CD4-positive, alpha-beta T cell treated with Interleukin-6 at 100 ng/mL for 8 hours (primary cell): ENCODE data around the gene PGAP6.
"Not testable (repeated sequence)": the region's sequence is repeated elsewhere in the genome, so short reads cannot be mapped to it uniquely, and the experiment has no call there.

ENCODE experiments used
- DNase-seq: peaks from one replicate; pipeline ENCODE4 v3.0.0-alpha.2; 2020; ENCODE audit warnings: mixed read lengths, low spot score

The PGAP6 gene

DNA sequence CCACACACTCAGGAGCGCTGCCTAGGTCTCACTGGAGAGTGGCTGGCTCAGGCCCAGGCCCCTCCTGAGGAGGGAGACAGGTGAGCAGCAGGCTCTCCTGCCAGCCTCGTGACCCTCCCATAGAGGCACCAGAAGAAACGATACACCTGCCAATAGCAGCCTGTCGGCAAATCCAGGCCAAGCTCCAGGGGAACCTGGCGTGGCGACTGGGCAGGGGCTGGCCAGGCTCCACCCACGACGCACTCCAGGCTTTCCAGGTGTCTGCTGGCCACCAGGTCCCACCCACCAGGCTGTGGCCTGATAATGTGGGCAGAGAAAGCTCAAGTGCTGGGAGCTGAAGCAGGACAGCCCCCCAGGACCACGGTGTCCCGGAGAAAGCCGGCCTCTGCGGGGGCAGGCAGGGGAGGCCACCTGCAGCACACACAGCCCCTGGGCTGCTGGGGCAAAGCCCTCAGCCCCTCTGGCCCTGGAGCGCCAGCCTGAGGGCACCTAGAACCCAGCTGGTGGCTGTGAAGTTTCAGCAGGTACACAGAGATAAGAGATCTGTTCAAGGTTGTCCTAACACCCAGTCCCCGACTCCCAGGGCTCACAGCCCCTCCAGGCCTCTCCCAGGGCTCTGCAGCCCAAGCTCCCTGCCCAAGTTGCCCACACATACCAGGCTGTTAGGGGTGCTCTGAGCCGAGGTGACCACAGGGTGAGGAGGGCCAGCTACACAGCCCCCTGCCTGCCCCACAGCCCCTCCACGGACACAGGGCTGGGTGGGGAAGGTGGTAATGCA lies 2.4 kb downstream of the PGAP6 start:
- no peak for DNase-seq

- DNase-seq = no peak
Measured at GRCh38 chr16:378821-379182, 3.0 kb downstream of the PGAP6 start.

GRCh38 chr16:378113-378820 lies 3.5 kb downstream of the PGAP6 start:
- DNase-seq = not testable (repeated sequence)

GRCh38 chr16:377419-377951 lies 4.3 kb downstream of the PGAP6 start:
- DNase-seq = no peak

DNA sequence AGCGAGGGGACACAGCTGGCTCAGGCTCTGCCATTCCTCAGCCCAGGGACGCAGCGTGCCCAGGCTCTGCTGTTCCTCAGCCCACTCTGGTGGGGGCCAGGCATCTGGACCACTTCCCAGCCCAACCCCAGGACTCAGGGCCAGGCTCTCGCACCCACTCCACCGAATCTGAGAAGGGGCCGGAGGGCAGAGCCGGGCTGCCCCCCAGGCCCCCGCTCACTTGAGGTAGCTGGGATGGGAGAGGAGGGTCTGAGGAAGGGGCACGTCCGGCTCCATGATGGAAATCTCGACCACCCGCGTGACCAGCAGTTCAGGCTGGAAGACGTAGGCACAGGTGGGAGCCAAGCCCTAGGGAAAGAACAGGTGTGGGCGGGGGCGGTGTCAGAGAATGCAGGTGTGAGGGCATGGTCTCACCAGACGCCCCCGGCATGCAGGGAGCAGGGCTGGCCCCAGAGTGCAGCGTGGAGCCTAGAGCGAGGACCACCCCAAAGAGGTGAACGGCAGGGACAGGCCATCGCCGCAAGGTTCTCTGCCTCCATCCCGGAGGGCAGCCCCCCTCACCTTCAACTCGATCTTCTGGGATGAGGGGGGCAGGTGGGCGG lies 4.9 kb downstream of the PGAP6 start:
- DNase-seq = no peak

DNA sequence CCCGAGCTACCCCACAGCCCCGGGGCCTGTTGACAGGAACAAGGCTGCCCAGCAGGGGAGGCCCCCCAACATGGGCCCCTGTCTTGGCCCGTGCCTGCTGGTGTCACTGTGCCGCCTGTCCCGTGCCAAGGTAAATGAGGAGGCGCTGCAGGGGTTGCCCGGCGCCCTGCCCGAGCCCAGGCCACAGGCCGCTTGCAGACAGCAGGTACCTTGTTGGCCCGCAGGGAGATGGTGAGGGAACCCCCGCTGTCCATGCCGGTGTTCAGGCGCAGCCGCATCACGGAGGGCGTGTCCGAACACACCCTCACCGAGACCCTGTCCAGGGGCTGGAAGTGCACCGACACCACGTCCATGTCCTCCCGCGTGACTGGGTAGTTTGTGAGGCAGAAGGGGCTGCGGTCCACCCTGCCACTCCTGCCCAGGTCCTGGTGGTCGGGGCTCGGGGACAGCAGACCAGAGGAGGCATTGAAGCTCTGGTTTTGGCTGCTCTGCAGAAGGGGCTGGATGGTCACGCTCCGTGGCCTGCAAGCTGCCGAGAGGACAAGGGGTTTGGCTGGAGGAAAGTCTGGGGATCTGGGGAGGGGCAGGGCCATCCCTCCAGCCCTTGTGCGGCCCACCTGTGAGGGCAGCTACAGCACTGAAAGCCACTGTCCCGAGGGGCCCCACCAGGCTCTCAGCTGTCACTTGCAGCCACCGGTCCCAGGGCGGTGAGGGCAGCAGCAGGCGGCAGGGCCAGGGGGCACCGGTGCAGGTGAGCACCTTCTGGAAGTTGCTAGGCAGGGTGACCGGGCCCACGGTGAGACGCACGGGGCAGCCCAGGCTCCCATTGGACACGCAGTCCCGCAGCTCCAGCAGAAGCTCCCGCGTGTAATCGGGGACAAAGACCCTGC lies 5.6 kb downstream of the PGAP6 start:
- DNase-seq = no peak

GRCh38 chr16:375212-375611 lies 6.6 kb downstream of the PGAP6 start:
- no peak for DNase-seq

DNA sequence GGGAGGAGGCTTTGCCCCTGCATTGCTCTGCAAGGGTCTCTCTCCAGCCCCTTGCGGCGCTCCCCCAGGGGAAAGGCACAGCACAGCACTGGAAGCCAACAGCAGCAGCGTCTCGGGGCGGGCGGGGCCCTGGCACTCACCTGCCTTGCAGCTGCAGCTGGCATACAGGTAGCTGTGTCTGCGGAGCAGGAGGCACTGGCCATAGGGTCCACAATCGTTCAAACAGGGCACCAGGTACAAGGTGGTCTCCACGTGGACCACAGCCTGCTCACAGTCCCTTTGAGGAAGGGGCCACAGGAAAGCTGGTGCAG lies 7.2 kb downstream of the PGAP6 start:
- no peak for DNase-seq

DNA sequence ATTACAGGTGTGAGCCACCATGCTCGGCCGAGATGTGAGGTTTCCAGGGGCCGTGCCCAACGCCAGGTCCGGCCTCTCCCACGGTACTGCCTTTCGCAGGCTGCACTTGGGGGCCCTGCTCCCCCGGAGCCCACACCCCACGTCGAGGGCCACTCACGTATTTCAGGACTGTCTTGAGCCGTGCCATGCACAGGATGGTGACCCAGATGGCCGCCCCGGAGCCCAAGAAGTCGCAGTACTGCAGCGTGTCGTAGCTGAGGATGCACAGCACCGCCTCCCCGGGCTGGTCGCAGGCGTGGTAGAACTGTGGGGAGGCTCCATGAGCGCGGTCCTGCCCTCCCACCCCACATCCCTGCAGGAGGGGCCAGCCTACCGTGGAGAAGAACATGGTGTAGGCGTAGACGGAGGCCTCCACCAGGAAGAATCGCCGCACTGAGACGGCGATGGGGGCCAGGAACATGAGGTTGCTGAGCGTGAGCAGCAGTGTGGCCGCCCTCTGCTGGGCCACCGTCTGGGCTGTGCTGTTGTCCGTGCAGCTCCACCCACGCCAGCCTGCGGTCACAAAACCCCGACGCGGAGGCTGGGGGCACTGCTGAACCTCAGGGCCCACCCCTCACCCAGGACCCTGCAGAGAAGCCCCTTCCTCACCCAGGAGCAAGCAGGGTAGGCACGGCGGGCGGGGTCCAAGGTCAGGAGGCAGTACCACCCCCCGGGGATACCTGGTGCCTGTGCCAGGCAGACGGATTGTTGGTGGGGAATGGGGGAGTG lies 7.7 kb downstream of the PGAP6 start:
- DNase-seq = no peak

- no peak for DNase-seq
Measured at GRCh38 chr16:373020-373598, 8.7 kb downstream of the PGAP6 start.

DNA sequence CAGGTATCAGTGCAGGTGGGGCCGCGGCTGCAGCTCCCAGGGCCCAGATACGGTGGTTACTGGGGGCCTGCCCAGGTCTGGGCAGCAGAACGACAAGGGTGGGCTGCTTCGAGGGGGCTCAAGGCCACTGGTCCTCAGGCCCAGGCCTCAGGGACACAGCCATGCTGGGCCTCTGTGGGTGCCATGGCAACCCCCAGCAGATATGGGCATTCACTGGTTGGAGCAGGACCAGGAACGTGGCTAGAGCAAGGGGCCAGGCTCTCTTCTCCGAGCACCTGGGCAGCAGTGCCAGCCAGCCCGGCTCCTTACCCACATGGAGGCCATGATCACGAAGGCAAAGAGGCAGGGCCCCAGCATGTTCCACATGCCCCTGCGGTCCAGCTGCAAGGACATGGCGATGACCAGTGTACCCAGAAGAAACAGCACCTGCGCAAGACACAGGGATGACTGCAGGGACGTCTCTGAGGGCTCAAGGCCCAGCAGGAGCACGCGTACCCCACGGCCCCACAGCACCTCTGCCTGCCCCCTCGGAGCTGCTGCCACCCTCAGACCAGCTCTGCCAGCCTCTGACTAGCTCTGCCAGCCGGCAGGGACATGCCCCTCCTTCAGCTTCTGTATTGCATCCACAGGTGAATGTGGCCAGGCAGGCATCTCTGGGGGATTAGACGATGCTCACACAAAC lies 9.3 kb downstream of the PGAP6 start:
- no peak for DNase-seq

GRCh38 chr16:371515-372301 lies 10.1 kb downstream of the PGAP6 start:
- DNase-seq = no peak

DNA sequence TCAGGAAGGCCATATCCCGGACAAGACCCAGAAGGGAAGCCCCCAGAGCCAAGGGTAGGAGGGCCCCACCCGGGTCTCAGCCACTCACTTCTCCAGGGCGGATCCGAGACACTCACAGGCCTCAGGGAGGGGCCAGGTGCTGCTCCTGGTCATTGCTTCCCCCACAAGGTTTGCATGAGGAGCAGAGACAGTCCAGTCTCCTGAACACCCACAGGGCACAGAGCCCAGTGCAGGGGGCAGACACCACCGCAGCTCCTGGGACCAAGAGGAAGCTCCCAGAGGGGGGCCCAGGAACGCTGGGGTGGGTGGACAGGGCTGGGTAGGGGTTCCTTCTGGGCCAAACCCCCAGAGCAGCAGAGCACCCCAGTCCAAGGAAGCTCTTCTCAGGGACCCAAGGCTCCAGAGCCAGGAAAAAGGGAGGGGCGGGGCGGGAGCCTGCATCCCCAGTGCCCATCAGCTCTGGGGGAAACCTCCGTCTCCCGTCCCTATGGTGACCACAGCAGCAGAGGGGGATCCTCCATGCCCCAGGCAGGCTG lies 10.7 kb downstream of the PGAP6 start:
- no peak for DNase-seq

GRCh38 chr16:370443-370842 lies 11.3 kb downstream of the PGAP6 start, which contains the start of gene MRPL28:
Gene MRPL28 (minus strand): TSS chr16:370538. CDS start chr16:370218, 320 bp downstream.
- peak; percentile 93 for DNase-seq

DNA sequence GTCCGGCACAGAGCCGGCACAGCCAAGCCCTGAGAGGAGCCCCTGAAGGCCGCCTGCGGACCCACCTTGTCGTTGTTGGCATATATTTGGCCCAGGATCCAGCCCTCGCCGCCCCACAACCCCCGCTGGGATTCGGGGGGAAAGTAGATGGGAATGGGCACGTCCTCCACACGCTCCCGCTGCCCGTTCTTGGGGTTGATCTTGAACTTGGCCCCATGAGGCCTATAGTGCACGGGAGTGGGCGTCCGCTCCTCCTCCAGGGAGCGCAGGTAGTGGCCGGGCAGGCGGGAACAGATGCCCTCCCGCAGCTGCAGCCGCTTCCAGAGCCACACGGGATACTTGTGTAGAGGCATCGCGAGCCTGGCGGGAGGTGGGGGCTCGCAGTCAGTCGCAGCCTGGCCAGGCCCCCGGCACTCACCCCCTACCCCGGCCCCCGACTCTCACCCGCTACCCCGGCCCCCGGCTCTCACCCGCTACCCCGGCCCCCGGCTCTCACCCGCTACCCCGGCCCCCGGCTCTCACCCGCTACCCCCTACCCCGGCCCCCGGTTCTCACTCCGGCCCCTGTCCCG lies 11.8 kb downstream of the PGAP6 start:
- DNase-seq = no peak

DNA sequence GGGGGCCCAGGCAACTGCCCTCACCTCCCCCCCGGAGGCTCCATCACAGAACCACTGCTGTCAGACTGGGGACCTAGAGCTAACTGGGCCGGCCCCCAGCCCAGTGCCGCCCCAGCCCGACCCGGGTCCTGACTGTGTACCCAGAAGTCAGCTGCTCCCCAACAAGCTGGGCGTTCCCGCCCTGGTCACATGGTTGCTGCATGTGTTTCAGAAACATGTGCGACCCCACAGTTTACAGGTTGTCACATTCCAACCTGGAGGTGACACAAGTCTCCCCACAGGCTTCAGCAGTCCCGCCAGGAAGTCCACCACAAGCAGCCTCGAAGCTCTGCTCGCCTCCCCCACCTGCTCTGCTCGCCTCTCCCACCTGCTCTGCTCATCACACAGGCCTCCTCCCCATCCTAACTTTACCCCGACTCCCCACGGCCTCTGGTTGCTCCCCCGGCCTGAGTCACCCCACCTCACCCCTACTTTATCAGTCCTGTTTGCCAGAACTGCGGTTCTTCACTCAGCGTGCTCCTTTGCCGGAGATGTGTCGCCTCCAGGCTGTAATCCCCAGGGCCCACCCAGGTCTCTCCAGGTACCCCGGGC lies 12.4 kb downstream of the PGAP6 start:
- DNase-seq = no peak

DNA sequence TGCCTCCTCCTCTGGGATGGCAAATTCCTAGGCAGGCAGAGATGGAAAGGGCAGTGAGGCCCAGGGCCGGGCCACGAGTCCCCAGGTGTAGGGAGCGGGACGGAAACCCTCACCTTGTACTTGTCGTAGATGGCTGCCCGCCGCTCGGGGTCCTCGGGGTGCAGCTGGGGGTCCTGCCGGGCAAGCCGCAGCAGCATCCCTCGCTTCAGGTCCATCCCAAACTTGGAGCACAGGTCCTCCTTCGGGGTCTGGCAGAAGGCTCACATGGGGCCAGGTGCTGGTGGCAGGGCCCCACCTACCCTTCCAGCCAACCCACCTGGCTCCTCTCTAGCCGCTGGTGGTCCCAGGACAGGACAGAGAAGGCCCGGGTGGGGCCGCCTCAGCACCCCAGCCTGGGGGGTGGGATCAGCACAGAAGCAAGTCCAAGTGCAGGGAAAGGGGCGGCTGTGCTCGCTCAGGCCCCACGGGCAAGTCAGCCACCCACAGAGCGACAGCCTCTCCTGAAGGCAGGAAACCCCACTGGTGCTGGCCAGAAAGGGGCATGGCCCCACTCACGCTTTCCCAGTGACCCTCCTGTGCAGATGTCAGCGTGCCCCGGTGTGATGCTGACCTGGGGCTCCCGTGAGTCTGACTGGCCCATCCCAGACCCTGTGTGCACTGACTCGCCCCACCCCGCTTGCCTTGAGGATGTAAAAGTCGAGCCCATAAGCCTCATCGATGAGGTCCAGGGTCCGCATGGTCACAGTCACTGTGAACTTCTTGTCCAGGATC lies 13.2 kb downstream of the PGAP6 start:
- DNase-seq = no peak
